ENCODE results near the gene CARS2.

CARS2 gene

GRCh38 chr13:110597041-110597689 is 108.8 kb downstream of the CARS2 start:
- no peak overlapping the region for H3K4me3 ChIP-seq (ENCODE audit: low read depth, low read length)
- no peak for TF ChIP-seq CTCF (IDR thresholded peaks at IDR 0.05; ENCODE audit: low read depth, low read length)

DNA sequence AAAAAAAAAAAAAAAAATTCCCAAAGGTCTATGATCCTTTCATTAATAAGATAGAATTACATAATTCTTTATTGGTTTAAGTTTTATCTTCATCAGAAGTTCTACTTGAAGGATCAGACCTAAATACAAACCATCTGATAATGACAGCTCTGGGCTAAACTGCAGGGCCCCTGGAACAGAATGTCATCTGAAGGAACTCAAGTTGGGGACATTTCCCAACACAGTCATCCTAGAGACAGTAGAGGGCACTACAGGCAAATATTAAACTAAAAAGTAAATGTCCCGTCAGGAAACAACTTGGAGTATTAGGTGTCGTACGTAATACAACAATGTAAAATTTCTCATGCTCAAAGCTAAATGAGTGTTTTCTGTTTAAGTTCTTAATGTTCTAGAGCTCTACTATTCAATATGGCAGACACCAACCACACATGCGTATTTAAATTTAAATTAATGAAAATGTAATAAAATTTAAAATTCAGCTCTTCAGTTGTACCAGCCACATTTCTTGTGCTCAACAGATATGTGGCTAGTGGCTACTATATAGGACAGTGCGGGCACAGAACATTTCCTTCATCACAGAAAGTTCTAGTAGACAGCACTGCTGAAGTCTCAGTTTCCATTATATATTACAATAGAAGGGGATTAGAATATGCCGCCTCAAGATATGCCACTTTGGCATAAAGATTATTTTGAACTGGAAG is 112.3 kb downstream of the CARS2 start:
- no peak overlapping the region for H3K4me3 ChIP-seq (ENCODE audit: low read depth, low read length)
- TF ChIP-seq CTCF (IDR thresholded peaks at IDR 0.05; ENCODE audit: low read depth, low read length) = peak; percentile 35; the same call in 1 of the 2 replicates

GRCh38 chr13:110592665-110593064 is 113.3 kb downstream of the CARS2 start:
- no peak for TF ChIP-seq CTCF (IDR thresholded peaks at IDR 0.05; ENCODE audit: low read depth, low read length)

More at GRCh38 chr13:110592665-110593064, 113.3 kb downstream of the CARS2 start:
- H3K4me3 ChIP-seq (ENCODE audit: low read depth, low read length) = no peak overlapping the region

Data from WI38 (cell line).